Skeletal muscle satellite cell (primary cell): ENCODE measurements around the gene MIA2.
A peak's percentile ranks its signal among the peaks of the same experiment; 100 is the strongest.
"Not testable (repeated sequence)": the region's sequence is repeated elsewhere in the genome, so short reads cannot be mapped to it uniquely, and the experiment has no call there.

ENCODE experiments used
- H3K27me3 ChIP-seq: 2 replicates; pipeline ENCODE4 v1.7.0; 2013; ENCODE audit warnings: low read length; ENCODE audit not compliant: control insufficient read depth, insufficient read depth
- H3K36me3 ChIP-seq: 2 replicates; pipeline ENCODE4 v1.7.0; 2013; ENCODE audit warnings: mild to moderate bottlenecking, control low read depth, low read length; ENCODE audit not compliant: insufficient read depth
- H3K4me1 ChIP-seq: 2 replicates; pipeline ENCODE4 v1.7.0; 2013; ENCODE audit warnings: low read length; ENCODE audit not compliant: control insufficient read depth, insufficient read depth
- H3K4me2 ChIP-seq: 2 replicates; pipeline ENCODE4 v1.7.0; 2013; ENCODE audit warnings: mild to moderate bottlenecking, low read length
- H3K4me3 ChIP-seq: 2 replicates; pipeline ENCODE4 v1.7.0; 2013; ENCODE audit warnings: low read length
- H3K9ac ChIP-seq: 2 replicates; pipeline ENCODE4 v1.7.0; 2013; ENCODE audit warnings: mild to moderate bottlenecking, low read depth, low read length, moderate library complexity
- H3K9me3 ChIP-seq: replicated peaks from 2 replicates; pipeline ENCODE4 v1.7.0; 2013; ENCODE audit warnings: mild to moderate bottlenecking, control low read depth, low read length

Gene MIA2

DNA sequence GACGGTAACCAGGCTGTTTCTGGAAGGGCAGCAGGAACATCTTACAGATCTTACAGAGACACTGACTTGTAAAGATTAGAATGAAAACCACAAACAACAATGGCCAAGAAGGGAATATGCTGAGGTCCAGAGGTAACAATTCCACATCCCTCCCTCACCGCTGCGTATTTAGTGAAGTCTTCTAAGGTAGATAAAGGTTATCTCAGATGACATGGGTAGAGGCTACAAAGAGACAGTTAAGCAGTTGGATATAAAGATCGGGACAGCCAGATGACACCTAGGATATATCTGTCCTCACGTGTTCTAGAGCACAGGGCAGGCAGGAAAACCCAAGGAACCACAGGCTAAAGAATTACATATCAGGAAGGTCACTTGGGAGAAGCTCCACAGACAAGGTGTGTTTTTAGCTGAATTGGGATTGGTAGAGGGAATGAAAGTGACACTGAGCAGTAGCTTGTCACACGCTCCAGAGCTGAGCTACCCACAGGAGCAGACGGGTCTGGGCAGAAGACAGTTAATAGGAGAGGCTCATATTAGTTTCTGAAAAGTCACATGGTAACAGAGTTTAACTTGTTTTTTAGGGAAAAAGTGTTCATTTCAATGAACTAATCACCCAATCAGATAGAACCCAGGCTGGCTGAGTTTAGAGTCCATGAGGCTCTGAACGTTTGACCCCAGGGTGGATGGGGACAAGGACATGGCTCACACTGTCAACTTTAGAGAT lies 83.3 kb downstream of the MIA2 start:
- H3K36me3 ChIP-seq: peaks cover 10% of the 10 kb centered on the region
- no peaks in the 10 kb centered on the region for H3K27me3 ChIP-seq
- no peak overlapping the region for H3K9ac ChIP-seq
- H3K4me3 ChIP-seq: no peak overlapping the region
- H3K4me1 ChIP-seq: no peaks in the 10 kb centered on the region
- H3K4me2 ChIP-seq: no peak overlapping the region
- no peaks in the 10 kb centered on the region for H3K9me3 ChIP-seq

DNA sequence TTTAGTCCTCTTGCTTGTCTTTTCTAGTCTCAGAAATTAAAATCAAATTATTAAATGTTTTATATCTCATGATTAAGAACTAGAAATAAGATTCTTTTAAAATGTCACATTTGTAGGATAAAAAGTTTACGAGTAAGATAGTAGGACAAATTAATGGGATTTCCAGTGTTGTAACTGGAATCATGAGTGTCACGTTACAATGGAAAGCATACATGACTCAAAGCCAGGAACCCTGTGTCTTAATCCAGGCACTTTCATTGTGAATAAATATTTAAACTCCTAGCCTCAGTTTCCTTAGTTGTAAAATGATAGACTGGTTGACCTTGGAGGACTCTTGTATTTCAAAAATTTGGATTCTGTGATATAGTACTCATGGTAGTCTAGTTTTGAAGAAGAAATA lies 84.9 kb downstream of the MIA2 start:
- Histone ChIP-seq H3K9ac (no peak overlapping the region), H3K36me3 (peaks cover 6% of the 10 kb centered on the region), H3K4me3 (no peak overlapping the region), H3K9me3 (no peaks in the 10 kb centered on the region), H3K27me3 (no peaks in the 10 kb centered on the region), H3K4me2 (no peak overlapping the region), H3K4me1 (peaks cover 10% of the 10 kb centered on the region)

DNA sequence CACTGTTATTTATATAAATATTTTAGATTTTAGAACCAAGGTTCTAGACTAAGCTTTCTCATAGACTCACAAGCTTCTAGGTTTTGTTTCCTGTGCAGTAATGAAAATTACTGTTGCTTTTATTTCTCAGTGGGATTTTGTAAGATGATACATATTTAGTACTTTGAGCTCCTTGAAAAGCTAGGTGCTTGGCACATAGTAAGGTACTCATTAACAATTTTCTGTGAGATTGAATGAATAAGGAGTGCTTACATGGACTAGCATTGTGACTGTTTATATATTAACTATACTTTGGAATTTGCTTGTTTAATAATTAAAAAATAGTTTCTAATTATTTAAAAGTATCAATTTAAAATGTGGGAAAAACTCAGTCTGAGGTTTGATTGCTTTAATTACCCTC lies 85.7 kb downstream of the MIA2 start:
- H3K4me3 ChIP-seq: no peak overlapping the region
- H3K9ac ChIP-seq: no peak overlapping the region
- H3K36me3 ChIP-seq: peaks cover 6% of the 10 kb centered on the region
- H3K4me2 ChIP-seq: no peak overlapping the region
- H3K9me3 ChIP-seq: no peaks in the 10 kb centered on the region
- H3K27me3 ChIP-seq: no peaks in the 10 kb centered on the region
- H3K4me1 ChIP-seq: peaks cover 10% of the 10 kb centered on the region

DNA sequence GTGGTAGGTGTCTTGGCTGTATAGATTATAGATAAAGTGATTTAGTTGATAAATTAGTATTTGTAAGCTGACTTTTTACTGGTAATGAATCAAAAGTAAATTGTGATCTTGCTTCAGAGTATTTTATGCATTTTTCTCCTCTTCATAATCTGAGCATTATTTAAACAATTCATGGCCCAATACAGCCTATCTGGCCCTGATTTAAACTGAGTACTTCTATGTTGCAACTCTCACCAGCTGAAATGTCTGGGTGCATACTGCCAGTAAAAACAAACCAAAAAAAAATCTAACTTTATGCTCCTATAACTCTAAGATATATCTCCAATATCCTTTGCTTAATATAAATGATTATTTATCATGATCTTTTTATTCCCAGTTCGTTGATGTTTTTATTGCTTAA lies 86.6 kb downstream of the MIA2 start:
- H3K9me3 ChIP-seq: no peaks in the 10 kb centered on the region
- no peak overlapping the region for H3K9ac ChIP-seq
- H3K4me3 ChIP-seq: no peak overlapping the region
- H3K36me3 ChIP-seq: peaks cover 6% of the 10 kb centered on the region
- peaks cover 10% of the 10 kb centered on the region for H3K4me1 ChIP-seq
- H3K4me2 ChIP-seq: no peak overlapping the region
- no peaks in the 10 kb centered on the region for H3K27me3 ChIP-seq

DNA sequence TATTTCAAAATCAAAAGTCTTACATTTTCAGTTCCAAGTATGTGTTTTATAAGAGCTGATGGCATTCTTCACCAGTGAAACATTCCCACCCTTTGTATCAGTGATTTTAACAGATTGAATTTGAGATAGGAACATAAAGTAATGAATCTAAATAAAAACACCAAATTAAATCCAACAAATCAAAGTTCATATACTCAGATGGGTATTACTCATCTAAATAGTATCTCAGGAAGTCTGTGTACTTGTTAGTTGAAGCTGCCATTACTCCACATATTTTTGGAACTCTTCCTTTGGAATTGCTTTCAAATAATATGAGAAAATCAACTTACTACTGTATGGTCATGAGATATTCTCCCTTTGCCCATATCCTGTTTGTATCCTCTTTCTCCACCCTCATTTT lies 89.1 kb downstream of the MIA2 start:
- Histone ChIP-seq H3K9me3 (no peaks in the 10 kb centered on the region), H3K36me3 (peaks cover 6% of the 10 kb centered on the region), H3K9ac (no peak overlapping the region), H3K4me2 (peak overlapping the region; percentile 7), H3K4me1 (peaks cover 10% of the 10 kb centered on the region), H3K27me3 (no peaks in the 10 kb centered on the region), H3K4me3 (no peak overlapping the region)

DNA sequence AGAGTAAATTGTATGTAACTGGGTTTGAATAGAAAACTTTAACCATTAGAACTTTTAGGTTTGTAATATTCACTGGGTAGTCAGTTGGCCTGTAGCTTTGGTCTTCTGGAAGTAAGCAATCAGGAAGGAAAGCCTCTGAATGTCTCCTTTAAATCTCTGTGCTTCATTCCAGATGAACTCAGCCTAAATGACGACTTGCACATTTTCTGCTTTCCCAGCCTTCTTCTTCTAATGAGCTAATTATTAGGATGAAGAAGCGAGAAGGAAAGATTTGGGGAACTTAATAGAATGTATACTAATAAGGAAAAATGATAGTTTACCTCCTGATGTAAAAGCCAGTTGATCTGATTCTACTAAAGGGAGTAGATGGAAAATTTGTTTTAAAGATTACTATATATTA lies 90.4 kb downstream of the MIA2 start:
- H3K9me3 ChIP-seq: no peaks in the 10 kb centered on the region
- no peak overlapping the region for H3K9ac ChIP-seq
- no peak overlapping the region for H3K4me2 ChIP-seq
- no peaks in the 10 kb centered on the region for H3K27me3 ChIP-seq
- H3K36me3 ChIP-seq: peaks cover 6% of the 10 kb centered on the region
- H3K4me1 ChIP-seq: peaks cover 10% of the 10 kb centered on the region
- no peak overlapping the region for H3K4me3 ChIP-seq

DNA sequence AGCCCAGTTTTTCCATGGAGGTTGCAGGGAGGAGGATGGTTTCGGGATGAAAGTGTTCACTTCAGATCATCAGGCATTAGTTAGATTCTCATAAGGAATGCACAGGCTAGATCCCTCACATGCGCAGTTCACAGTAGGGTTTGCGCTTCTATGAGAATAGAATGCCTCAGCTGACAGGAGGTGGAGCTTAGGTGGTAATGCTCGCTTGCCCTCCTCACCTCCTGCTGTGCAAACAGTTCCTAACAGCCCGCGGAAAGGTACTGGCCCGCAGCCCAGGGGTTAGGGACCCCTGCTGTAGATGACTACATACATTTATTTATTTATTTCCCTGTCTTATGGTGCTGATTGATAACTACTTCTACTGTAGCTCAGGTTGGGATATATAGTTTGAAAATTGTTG lies 105.3 kb downstream of the MIA2 start:
- Histone ChIP-seq H3K27me3 (no peaks in the 10 kb centered on the region), H3K4me3 (no peak overlapping the region), H3K9me3 (no peaks in the 10 kb centered on the region), H3K9ac (no peak overlapping the region), H3K4me2 (no peak overlapping the region), H3K36me3 (peaks cover 6% of the 10 kb centered on the region), H3K4me1 (no peaks in the 10 kb centered on the region)

DNA sequence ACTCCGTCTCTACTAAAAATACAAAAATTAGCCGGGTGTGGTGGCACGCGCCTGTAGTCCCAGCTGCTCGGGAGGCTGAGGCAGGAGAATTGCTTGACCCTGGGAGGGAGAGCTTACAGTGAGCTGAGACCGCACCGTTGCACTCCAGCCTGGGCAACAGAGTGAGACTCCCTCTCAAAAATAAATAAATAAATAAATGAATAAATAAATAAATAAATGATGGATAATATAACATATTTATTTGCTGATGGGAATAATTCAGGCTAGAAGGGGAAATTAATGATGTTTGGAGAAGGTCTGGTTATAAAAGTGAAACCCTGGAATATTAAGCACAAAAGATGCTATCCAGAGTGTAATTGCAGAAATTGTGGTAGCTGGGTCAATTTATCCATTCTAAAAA lies 107.4 kb downstream of the MIA2 start:
- not testable (repeated sequence) for H3K4me3 ChIP-seq, H3K4me1 ChIP-seq, H3K36me3 ChIP-seq, H3K27me3 ChIP-seq, H3K9me3 ChIP-seq, H3K9ac ChIP-seq, H3K4me2 ChIP-seq

DNA sequence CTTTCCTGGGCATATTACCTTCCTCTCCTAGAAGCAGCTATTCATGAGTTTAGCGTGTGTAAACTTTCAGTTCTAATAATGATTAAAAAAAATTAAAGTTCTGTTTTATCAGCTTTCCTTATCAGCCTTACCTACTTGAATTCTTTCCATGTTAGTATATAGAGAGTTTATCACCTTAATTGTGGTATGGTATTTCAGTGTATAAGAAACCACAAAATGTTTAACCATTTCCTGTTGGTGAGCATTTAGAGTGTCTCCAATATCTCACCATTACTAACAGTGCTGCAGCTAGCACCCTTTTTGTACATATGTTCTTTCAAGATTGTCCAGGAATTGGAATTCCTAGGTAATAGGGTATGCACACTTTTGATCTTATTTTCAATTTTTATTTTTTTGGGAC lies 109.1 kb downstream of the MIA2 start:
- H3K4me2 ChIP-seq: no peak overlapping the region
- no peaks in the 10 kb centered on the region for H3K9me3 ChIP-seq
- no peak overlapping the region for H3K9ac ChIP-seq
- no peak overlapping the region for H3K4me3 ChIP-seq
- no peaks in the 10 kb centered on the region for H3K27me3 ChIP-seq
- no peaks in the 10 kb centered on the region for H3K4me1 ChIP-seq
- H3K36me3 ChIP-seq: peaks cover 5% of the 10 kb centered on the region

DNA sequence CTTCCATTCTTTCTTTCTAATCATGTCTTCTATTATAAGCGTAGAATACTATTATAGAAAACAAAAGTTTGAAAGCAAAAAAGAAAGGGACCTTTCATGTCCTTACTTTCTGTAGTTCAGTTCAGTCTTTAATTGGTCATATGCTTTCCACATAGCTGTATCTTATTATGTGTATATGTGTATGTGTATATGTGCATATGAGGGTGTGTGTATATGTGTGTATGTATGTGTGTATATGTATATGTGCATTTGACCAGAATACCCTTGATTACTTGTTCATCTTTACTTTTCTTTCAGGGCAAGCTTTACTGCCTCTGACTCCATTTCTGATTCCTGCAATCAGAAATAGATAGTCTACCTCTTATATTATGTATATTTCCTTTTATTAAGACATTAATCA lies 109.9 kb downstream of the MIA2 start:
- Histone ChIP-seq H3K4me3 (no peak overlapping the region), H3K4me2 (no peak overlapping the region), H3K9me3 (no peaks in the 10 kb centered on the region), H3K27me3 (no peaks in the 10 kb centered on the region), H3K36me3 (peaks cover 5% of the 10 kb centered on the region), H3K4me1 (no peaks in the 10 kb centered on the region), H3K9ac (no peak overlapping the region)

DNA sequence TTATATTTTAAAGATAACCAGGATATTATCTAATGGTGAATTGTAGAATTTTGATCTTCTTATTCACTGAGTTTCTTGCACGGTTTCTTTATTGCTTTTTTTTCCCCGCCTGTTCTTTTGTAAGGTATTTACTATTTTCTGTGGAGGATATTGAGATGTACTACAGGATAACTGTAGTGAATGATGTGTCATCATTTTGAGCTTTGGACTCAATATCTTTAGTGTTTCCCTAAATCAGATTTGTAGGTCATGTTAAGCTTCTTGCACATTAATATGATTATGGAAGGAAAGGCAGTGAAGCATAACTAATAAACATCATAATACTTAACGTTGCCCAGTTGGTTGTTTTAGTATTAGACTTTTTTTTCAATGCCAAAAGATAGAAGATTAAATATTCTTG lies 117.2 kb downstream of the MIA2 start:
- H3K36me3 ChIP-seq: peaks cover 2% of the 10 kb centered on the region
- H3K9me3 ChIP-seq: no peaks in the 10 kb centered on the region
- no peak overlapping the region for H3K9ac ChIP-seq
- no peak overlapping the region for H3K4me3 ChIP-seq
- no peaks in the 10 kb centered on the region for H3K27me3 ChIP-seq
- H3K4me1 ChIP-seq: no peaks in the 10 kb centered on the region
- no peak overlapping the region for H3K4me2 ChIP-seq

DNA sequence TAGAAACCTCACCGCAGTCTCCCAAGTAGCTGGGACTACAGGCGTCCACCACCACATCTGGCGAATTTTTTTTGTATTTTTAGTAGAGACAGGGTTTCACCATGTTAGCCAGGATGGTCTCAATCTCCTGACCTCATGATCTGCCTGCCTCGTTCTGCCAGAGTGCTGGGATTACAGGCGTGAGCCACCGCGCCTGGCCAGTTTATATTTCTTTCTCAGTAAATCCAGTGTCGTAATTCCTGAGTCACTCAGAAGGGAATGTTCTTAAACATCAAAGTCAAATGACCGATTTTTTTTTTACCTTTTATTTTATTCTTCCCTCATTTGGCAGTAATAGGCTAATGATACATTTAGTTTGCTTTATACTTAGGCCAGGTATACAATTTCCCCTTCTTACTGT lies 118.0 kb downstream of the MIA2 start:
- Histone ChIP-seq H3K4me3 (no peak overlapping the region), H3K4me1 (no peaks in the 10 kb centered on the region), H3K4me2 (no peak overlapping the region), H3K36me3 (peaks cover 2% of the 10 kb centered on the region), H3K9me3 (no peaks in the 10 kb centered on the region), H3K27me3 (no peaks in the 10 kb centered on the region), H3K9ac (no peak overlapping the region)
